Liver (tissue), 3 donors: Measurements from ENCODE around the gene ZNF570.

Experiments
- GABPA ChIP-seq, 2 donors: IDR thresholded peaks in 1 of 2; conservative IDR thresholded peaks in 1 of 2; 2 replicates each; pipeline ENCODE4 v1.6.1; 2016; ENCODE audit warnings: antibody characterized with exemption in 2 of 2, mild to moderate bottlenecking in 1 of 2, moderate library complexity in 1 of 2
- HNF4A ChIP-seq, 2 donors: conservative IDR thresholded peaks; 2 replicates each; pipeline ENCODE4 v1.6.1; 2016; ENCODE audit warnings: antibody characterized with exemption in 2 of 2, mild to moderate bottlenecking in 2 of 2
- HNF4G ChIP-seq: IDR thresholded peaks from 2 replicates; pipeline ENCODE4 v1.6.1; 2016; ENCODE audit warnings: antibody characterized with exemption
- JUND ChIP-seq, 2 donors: IDR thresholded peaks; 2 replicates each; pipeline ENCODE4 v1.6.1; 2016; ENCODE audit warnings: antibody characterized with exemption in 2 of 2
- NR2F2 ChIP-seq: IDR thresholded peaks from 2 replicates; pipeline ENCODE4 v1.6.1; 2016; ENCODE audit warnings: antibody characterized with exemption
- RAD21 ChIP-seq, 2 donors: IDR thresholded peaks; 2 replicates each; pipeline ENCODE4 v1.6.1; 2016; ENCODE audit warnings: antibody characterized with exemption in 2 of 2, mild to moderate bottlenecking in 2 of 2
- RXRA ChIP-seq, 2 donors: IDR thresholded peaks; 2 replicates each; pipeline ENCODE4 v1.6.1; 2017 to 2018; ENCODE audit warnings: antibody characterized with exemption in 2 of 2, mild to moderate bottlenecking in 1 of 2
- SP1 ChIP-seq: IDR thresholded peaks from 2 replicates; pipeline ENCODE4 v1.6.1; 2018; ENCODE audit warnings: antibody characterized with exemption, mild to moderate bottlenecking
- YY1 ChIP-seq: IDR thresholded peaks from 2 replicates; pipeline ENCODE4 v1.6.1; 2016; ENCODE audit warnings: antibody characterized with exemption, mild to moderate bottlenecking
- TF ChIP-seq, protein P1 (sequence below): fragments of 150-350 bp; IDR thresholded peaks from 2 replicates; pipeline ENCODE4 v1.5.1; 2017; ENCODE audit warnings: improper control_type of control experiment, low read depth, low read length; ENCODE audit not compliant: missing input control
- TF ChIP-seq, protein P2 (sequence below): IDR thresholded peaks from 2 replicates; pipeline ENCODE4 v1.6.1; 2016; ENCODE audit warnings: antibody characterized with exemption
- TF ChIP-seq, protein P3 (sequence below): IDR thresholded peaks from 2 replicates; pipeline ENCODE4 v1.6.1; 2016; ENCODE audit warnings: antibody characterized with exemption
- TF ChIP-seq, protein P4 (sequence below): IDR thresholded peaks from 2 replicates; pipeline ENCODE4 v1.6.1; 2016; ENCODE audit warnings: antibody characterized with exemption, mild to moderate bottlenecking
- TF ChIP-seq, protein P5 (sequence below): IDR thresholded peaks from 2 replicates; pipeline ENCODE4 v1.6.1; 2016; ENCODE audit warnings: antibody characterized with exemption
- donor health status: healthy.
- donor health status: healthy.

DNA sequence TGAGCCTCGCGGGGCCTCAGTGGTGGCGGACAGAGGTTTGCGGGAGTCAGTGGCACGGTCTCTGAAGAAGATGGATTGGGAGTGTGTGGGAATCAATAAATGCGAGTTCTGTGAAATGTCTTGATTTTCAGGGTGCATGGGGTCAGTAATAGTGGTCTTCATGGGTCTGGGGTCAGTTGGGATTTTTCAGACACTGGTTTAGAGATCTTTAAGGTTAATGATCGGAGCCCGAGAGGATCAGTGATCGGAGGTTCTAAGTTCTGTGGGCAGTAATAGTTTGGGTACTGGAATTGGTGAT, 38.0 kb downstream of the ZNF570 start:
- TF ChIP-seq, protein P1, sequence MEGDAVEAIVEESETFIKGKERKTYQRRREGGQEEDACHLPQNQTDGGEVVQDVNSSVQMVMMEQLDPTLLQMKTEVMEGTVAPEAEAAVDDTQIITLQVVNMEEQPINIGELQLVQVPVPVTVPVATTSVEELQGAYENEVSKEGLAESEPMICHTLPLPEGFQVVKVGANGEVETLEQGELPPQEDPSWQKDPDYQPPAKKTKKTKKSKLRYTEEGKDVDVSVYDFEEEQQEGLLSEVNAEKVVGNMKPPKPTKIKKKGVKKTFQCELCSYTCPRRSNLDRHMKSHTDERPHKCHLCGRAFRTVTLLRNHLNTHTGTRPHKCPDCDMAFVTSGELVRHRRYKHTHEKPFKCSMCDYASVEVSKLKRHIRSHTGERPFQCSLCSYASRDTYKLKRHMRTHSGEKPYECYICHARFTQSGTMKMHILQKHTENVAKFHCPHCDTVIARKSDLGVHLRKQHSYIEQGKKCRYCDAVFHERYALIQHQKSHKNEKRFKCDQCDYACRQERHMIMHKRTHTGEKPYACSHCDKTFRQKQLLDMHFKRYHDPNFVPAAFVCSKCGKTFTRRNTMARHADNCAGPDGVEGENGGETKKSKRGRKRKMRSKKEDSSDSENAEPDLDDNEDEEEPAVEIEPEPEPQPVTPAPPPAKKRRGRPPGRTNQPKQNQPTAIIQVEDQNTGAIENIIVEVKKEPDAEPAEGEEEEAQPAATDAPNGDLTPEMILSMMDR: no peak
- no peak for TF ChIP-seq RAD21 (IDR thresholded peaks at IDR 0.05)
- no peak for TF ChIP-seq SP1
- TF ChIP-seq, protein P2, sequence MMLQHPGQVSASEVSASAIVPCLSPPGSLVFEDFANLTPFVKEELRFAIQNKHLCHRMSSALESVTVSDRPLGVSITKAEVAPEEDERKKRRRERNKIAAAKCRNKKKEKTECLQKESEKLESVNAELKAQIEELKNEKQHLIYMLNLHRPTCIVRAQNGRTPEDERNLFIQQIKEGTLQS: no peak
- no peak for TF ChIP-seq YY1
- TF ChIP-seq HNF4G: no peak
- TF ChIP-seq, protein P3, sequence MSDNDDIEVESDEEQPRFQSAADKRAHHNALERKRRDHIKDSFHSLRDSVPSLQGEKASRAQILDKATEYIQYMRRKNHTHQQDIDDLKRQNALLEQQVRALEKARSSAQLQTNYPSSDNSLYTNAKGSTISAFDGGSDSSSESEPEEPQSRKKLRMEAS: no peak
- TF ChIP-seq GABPA (IDR thresholded peaks at IDR 0.05 in 1 of 2, conservative IDR thresholded peaks at IDR 0.05 in 1 of 2): no peak
- TF ChIP-seq, protein P4, sequence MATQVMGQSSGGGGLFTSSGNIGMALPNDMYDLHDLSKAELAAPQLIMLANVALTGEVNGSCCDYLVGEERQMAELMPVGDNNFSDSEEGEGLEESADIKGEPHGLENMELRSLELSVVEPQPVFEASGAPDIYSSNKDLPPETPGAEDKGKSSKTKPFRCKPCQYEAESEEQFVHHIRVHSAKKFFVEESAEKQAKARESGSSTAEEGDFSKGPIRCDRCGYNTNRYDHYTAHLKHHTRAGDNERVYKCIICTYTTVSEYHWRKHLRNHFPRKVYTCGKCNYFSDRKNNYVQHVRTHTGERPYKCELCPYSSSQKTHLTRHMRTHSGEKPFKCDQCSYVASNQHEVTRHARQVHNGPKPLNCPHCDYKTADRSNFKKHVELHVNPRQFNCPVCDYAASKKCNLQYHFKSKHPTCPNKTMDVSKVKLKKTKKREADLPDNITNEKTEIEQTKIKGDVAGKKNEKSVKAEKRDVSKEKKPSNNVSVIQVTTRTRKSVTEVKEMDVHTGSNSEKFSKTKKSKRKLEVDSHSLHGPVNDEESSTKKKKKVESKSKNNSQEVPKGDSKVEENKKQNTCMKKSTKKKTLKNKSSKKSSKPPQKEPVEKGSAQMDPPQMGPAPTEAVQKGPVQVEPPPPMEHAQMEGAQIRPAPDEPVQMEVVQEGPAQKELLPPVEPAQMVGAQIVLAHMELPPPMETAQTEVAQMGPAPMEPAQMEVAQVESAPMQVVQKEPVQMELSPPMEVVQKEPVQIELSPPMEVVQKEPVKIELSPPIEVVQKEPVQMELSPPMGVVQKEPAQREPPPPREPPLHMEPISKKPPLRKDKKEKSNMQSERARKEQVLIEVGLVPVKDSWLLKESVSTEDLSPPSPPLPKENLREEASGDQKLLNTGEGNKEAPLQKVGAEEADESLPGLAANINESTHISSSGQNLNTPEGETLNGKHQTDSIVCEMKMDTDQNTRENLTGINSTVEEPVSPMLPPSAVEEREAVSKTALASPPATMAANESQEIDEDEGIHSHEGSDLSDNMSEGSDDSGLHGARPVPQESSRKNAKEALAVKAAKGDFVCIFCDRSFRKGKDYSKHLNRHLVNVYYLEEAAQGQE: no peak
- no peak for TF ChIP-seq NR2F2
- TF ChIP-seq HNF4A (conservative IDR thresholded peaks at IDR 0.05): no peak
- no peak for TF ChIP-seq JUND (IDR thresholded peaks at IDR 0.05)
- TF ChIP-seq, protein P5, sequence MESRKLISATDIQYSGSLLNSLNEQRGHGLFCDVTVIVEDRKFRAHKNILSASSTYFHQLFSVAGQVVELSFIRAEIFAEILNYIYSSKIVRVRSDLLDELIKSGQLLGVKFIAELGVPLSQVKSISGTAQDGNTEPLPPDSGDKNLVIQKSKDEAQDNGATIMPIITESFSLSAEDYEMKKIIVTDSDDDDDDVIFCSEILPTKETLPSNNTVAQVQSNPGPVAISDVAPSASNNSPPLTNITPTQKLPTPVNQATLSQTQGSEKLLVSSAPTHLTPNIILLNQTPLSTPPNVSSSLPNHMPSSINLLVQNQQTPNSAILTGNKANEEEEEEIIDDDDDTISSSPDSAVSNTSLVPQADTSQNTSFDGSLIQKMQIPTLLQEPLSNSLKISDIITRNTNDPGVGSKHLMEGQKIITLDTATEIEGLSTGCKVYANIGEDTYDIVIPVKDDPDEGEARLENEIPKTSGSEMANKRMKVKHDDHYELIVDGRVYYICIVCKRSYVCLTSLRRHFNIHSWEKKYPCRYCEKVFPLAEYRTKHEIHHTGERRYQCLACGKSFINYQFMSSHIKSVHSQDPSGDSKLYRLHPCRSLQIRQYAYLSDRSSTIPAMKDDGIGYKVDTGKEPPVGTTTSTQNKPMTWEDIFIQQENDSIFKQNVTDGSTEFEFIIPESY: no peak
- no peak for TF ChIP-seq RXRA (IDR thresholded peaks at IDR 0.05)
